ENCODE data around the gene MAP3K7. TPM values are rescaled to one million over a fixed set of nuclear protein-coding genes. Genes with fewer than 3 reads are reported as not detected.
A peak's percentile ranks its signal among the peaks of the same experiment; 100 is the strongest.

MAP3K7 gene
- 10 to 100 TPM; 21.7 to 27.9 (median 25.3) TPM for total RNA-seq

DNA sequence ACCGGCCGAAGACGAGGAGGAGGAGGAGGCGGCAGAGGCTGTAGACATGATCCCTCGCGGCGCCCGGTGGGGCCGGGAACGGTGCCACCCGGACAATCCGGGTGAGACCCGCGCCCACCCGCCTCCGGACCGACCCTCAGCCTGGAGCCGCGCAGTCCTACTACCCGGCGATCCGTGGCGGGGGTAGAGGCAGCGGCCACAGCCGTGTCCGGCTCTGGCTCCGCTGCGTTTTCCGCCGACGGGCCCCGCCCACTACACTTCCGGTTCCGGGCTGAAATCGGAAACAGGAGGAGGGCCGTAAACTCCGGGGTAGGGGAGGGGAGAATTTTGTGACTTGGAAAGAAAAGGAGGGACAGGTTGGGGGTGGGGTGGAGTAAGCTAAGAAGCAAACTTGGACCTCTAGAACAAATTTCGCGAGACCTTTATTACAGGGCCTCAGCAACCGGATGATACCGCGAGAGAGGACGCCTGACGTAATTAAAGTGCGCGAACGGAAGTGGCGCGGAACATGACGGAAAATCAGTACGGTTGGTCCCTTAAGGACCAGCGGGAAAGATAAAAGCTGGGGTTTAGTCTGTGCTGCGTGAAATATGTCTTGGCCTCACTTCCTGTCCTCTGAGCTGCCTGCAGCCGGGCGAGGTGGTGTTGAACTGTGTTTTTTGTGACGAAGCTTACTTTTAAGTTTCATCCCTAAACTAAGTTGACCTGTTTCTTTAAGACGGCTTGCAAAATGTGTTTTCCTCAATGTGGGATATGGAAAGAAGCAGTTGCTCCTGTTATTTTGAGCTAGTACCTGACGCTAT, at the start of gene MAP3K7:
Gene MAP3K7, minus strand, starts transcription at position 237 of the 803 bp plus-strand sequence. Its CDS starts 189 bp downstream, at position 48.
- peak; percentile 93 for DNase-seq (ENCODE audit: low spot score)
- no peak for TF ChIP-seq CTCF (IDR thresholded peaks at IDR 0.05)
- peak; percentile 92 for ATAC-seq (ENCODE audit: low FRiP score)

GRCh38 chr6:90631046-90631445, 44.2 kb upstream of the MAP3K7 start:
- no peak for TF ChIP-seq CTCF (IDR thresholded peaks at IDR 0.05)
- no peak for DNase-seq (ENCODE audit: low spot score)
- no peak for ATAC-seq (ENCODE audit: low FRiP score)

GRCh38 chr6:90621581-90621980, 34.7 kb upstream of the MAP3K7 start:
- no peak for ATAC-seq (ENCODE audit: low FRiP score)
- TF ChIP-seq CTCF (IDR thresholded peaks at IDR 0.05): no peak
- DNase-seq (ENCODE audit: low spot score): no peak

DNA sequence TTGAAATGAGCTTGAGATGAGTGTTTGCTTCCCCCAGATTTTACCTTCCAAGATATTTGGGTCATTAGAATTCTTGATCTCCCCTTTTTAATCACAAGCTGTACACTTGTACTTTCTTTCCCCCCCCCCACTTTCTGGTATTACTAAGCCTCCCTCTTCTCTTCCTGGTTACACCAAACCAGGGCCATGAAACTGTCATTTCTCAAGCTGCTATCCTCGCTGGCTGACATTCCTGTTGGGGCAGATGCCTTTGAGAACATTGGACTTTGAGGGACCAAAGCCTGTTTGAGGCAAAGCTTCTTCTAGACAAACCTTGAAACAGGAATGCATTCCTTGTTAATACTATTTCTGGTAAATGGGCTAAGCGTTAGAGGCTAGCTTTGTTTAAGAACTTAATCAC, 32.3 kb upstream of the MAP3K7 start:
- TF ChIP-seq CTCF (IDR thresholded peaks at IDR 0.05): no peak
- DNase-seq (ENCODE audit: low spot score) (no peak), ATAC-seq (ENCODE audit: low FRiP score) (no peak)

DNA sequence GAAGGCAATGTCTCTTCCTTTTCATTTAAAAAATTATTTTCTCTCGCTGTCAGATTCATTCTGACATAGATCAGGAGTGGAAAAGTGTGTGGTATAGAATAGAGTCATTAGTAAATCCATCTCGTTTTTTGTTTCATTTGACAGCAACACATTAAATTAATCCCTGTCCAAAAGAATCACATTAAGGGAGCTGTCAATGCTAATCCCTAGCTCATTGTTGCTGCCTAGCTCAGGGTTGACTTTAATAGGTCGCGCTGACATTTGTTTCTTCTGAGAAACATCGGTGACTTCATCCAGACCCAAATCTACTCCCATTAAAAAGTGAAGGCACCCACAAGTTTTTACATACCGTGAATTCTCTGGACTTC, 25.4 kb upstream of the MAP3K7 start:
- no peak for ATAC-seq (ENCODE audit: low FRiP score)
- DNase-seq (ENCODE audit: low spot score): no peak
- TF ChIP-seq CTCF (IDR thresholded peaks at IDR 0.05): no peak

GRCh38 chr6:90611543-90612312, 24.9 kb upstream of the MAP3K7 start:
- no peak for TF ChIP-seq CTCF (IDR thresholded peaks at IDR 0.05)
- DNase-seq (ENCODE audit: low spot score) (no peak), ATAC-seq (ENCODE audit: low FRiP score) (no peak)
